CD4-positive, alpha-beta T cell treated with Interleukin-6 at 100 ng/mL for 8 hours (primary cell): Measurements from ENCODE around the gene ESR1.
"Not testable (repeated sequence)": the region's sequence is repeated elsewhere in the genome, so short reads cannot be mapped to it uniquely, and the experiment has no call there.

Experiments used
- DNase-seq: peaks from one replicate; pipeline ENCODE4 v3.0.0-alpha.2; 2020; ENCODE audit warnings: mixed read lengths, low spot score

ESR1 gene

GRCh38 chr6:151813858-151814257 lies 6.4 kb downstream of the ESR1 start:
- DNase-seq, result no peak

GRCh38 chr6:151814614-151815013 lies 7.1 kb downstream of the ESR1 start:
- no peak for DNase-seq

- DNase-seq, result no peak
These were observed 15.0 kb downstream of the ESR1 start for GRCh38 chr6:151822252-151823111.

DNA sequence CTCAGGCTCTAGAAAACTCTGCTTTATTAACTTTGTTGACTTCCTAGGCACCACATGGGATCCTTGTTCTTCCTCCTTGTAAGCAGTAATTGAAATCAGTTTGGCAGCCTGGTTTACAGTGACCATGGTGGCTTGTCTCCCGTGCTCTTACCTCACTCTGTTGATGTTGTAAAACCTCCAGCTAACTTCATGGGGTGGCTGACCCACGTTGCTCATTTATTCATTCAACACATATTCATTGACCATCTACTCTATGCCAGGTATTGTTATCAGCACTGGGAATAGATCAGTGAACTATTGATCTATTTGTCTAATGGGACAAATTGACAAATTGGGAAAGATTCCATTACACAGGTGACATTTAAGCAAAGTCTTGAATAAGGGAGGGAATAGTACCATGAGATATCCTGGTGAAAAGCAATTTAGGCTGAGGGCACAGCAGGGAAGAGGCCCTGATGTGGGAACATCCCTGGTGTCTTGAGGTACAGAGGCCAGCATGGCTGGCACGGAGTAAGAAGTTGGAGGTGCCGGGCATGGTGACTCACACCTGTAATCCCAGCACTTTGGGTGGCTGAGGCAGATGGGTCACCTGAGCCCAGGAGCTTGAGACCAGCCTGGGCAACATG lies 19.1 kb downstream of the ESR1 start:
- DNase-seq, result no peak

GRCh38 chr6:151832710-151833109 lies 25.2 kb downstream of the ESR1 start:
- no peak for DNase-seq

- no peak for DNase-seq
These were observed 27.9 kb downstream of the ESR1 start for GRCh38 chr6:151835396-151835795.

DNA sequence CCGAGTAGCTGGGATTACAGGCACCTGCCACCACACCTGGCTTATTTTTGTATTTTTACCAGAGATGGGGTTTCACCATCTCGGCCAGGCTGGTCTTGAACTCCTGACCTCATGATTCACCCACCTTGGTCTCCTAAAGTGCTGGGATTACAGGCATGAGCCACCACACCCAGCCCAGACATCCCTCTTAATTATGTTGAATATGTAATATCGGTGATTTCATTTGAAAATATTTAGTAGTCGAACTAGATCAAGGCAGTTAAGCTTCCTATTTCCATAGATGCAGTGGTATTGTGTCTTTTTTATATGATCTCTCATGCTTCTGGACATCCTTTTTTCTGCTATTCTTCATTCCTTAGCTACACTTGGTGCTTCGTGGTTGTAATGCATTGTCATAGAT lies 29.7 kb downstream of the ESR1 start:
- DNase-seq, result no peak

DNA sequence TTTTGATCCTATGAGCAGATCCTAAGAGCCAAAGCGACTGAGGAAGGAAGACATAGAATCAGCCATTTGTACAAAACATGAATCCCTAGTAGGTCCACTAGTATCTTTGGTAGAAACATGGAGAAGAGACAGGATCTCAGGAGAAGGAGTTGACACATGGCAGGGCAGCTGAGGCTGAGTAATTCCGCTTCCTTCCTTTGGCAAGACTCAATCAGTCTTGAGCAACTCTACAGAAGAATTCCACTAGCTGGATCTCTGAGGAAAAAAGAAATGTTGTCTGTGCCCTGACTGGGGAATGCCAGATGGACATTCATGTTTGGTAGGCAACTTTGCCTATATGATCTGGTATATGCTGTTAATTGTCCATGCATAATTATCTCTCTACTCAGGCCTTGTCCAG lies 35.3 kb downstream of the ESR1 start:
- no peak for DNase-seq

DNA sequence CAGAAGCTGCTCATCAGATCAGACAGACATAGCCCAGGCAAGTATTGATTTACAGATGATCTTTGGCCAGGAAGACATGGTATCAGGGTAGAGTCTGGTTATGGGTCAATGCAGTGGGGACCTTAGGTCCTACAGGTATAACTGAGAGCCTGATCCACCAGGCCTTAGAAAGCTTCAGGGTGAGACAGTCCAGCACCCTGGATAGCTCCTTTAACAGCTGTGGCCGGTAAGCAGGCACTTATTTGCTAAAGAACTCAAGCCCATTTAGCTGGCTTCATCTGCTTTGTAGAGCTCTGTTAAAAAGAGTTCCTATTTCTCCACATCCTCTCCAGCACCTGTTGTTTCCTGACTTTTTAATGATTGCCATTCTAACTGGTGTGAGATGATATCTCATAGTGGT lies 39.6 kb downstream of the ESR1 start:
- DNase-seq, result no peak

DNA sequence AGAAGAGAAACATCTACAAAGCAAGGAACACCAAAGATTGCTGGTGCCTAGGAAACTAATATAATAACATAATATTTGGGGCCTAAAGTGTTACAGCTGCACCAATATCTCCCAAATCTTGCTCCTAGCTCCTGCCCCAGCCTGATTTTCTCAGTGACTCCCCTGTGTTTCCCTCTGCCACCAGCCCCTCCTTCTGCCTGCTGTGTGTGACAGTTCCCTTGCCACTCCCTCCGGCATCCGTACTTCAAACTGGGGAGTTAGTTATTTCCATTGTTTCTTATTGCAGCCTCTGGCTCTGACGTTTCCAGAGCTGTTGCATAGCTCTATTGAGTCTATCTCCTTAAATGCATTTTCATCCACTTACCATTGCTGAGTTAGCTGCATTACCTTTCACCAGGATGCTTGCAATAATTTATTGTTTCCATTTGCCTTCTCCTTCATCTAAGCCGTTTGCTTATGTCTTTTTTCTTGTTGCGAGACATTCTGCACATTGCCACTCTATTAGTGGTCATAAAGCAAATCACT lies 43.1 kb downstream of the ESR1 start:
- DNase-seq, result no peak

- DNase-seq, result no peak
These were observed 50.8 kb downstream of the ESR1 start for GRCh38 chr6:151858294-151858693.

DNA sequence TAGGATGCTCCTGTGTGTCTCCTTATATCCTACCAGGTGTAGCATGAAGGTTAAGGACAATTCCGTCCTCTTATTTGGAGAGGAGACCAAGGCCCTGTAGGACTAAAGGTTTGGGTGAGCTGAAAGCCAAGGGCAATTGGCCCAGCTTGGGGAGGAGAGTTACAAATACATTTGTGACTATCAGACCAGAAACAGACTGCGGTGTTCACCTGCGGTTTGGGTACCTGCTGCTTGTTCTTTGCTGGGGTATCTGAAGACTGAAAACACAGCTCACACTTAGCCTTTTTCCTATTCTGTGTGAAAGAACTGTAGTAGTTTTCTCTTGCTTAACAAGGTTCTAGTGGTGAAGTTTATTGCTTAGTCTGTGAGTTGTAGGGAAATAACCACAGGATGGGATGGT lies 55.0 kb downstream of the ESR1 start:
- no peak for DNase-seq

DNA sequence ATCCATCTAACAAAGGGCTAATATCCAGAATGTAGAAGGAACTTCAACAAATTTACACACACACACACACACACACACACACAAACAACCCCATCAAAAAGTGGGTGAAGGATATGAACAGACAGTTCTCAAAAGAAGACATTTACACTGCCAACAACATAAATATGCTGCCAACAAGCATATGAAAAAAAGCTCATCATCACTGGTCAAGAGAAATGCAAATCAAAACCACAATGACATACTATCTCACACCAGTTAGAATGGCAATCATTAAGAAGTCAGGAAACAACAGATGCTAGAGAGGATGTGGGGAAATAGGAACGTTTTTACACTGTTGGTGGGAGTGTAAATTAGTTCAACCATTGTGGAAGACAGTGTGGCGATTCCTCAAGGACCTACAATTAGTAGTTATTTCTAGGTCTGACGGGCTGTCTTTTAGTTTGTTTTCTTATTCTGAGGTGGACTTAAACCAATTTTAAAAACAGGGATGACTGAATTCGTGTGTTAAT lies 59.9 kb downstream of the ESR1 start:
- not testable (repeated sequence) for DNase-seq

DNA sequence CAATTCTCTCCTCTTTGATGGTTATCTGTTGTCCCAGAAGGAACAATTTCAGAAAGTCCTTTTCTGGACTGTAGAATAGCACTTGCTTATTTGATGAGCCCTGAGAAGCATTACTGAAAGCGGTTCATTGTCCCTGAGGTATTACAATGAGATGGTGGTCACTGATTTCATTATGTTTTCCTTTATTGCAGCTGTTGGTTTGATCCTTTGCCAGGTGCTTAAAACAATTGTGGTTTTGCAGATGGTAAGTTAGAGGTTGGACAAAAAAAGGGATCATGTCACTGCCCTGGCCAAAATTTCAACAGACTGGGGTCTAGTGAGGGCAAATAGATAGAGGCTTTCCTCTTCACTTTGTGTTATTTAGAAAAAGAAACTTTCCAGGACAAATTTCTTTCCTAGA lies 61.9 kb downstream of the ESR1 start:
- no peak for DNase-seq

- DNase-seq, result no peak
These were observed 62.3 kb downstream of the ESR1 start for GRCh38 chr6:151869787-151870186.

DNA sequence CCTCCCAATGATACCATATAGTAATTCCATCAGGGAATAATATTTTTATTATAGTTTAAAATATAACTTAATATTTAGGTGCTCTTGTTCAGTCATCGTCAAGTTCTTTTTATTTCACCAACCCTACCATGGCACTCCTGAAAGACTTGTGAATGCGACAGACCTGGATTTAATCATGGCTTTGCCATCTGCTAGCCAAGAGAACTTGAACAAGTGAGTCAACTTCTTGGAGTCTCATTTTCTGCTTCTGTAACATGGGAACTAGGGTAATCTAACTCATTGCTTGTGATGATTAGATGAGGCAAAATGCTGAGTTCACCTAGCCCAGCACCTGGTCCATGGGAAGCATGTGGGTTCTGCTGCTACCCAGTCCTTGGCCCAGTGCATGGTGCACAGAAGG lies 62.9 kb downstream of the ESR1 start:
- DNase-seq, result no peak

DNA sequence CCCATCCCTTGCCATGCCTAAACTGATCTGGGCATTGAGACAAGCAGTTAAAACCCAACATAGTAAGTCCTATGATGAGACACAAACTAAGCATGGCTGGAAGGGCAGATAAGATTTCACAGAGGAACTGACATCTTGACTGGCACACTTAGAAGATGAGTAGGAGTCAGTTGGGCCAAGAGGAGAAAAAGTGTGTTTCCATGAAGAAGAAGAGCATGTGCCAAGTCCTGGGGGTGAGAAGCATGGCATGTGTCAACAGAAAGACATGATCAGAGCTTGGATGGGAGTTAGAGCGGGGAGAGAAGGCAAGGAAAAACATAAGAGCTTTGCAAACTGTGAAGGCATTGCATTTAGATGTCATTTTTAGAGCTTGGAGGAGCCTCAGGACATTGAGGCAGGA lies 68.0 kb downstream of the ESR1 start:
- no peak for DNase-seq

- DNase-seq, result no peak
These were observed 68.6 kb downstream of the ESR1 start for GRCh38 chr6:151876122-151876521.

GRCh38 chr6:151877458-151877857 lies 70.0 kb downstream of the ESR1 start:
- no peak for DNase-seq

GRCh38 chr6:151881231-151881630 lies 73.7 kb downstream of the ESR1 start:
- DNase-seq, result no peak

DNA sequence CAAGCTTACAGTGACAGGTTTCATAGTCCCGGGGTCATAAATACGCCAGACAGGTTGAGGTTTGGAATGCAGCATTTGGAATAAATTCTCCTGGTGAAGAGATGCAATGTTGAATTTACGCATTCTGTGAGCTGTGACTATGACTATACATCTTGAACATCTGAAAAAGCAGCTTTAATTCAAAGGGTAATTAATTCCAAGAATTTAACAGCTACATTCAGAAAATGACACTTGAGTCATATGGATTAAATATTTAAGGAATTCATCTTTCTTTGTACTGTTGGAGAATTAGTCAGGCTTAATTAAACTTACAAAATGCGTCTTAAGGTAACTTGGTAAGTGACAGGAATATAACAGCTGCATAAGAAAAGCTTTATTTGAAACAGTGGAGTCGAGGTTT lies 74.7 kb downstream of the ESR1 start:
- no peak for DNase-seq

GRCh38 chr6:151885234-151885633 lies 77.8 kb downstream of the ESR1 start:
- DNase-seq, result no peak

DNA sequence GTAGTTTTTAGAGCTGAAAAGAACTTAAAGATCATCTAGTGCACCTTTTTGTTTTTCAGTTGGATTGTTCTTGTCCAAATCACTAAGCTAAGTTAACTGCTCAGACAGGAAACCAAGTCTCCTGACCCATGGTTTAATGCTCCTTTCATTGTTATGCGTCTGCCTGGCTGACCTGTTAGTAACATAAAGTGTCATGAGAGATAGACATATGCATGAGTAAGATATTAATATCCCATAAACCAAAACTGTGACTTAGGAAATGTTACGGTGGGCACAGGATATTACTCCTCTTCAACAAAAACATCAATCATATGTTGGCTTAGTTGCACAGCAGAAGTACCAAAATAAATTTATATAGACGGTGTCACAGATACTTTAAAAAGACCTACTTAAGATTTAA lies 84.0 kb downstream of the ESR1 start:
- no peak for DNase-seq
